Activated T-helper 1 cell treated with anti-CD3 and anti-CD28 coated beads, Interleukin-12 subunit alpha, Interleukin-12 subunit beta, Interleukin-2, Interleukin-4 antibody, amounts not matched to agents 30 ng/mL and 10 ng/mL and 1 ng/mL, durations not matched to agents 14 hours and 24 hours and 36 hours (primary cell): ENCODE data around the gene NDFIP2. TPM values are rescaled to one million over a fixed set of nuclear protein-coding genes. Genes with fewer than 3 reads are reported as not detected.

Experiments used
- DNase-seq: peaks from one replicate; pipeline ENCODE4 v3.0.0; 2021; ENCODE audit warnings: low spot score
- H3K27ac Mint-ChIP-seq: one replicate; pipeline ENCODE4 v1.8.0; 2021; ENCODE audit warnings: mild to moderate bottlenecking, mixed read lengths
- H3K27me3 Mint-ChIP-seq: one replicate; pipeline ENCODE4 v1.8.0; 2022; ENCODE audit warnings: mild to moderate bottlenecking, moderate library complexity, mixed read lengths; ENCODE audit not compliant: insufficient read depth
- H3K36me3 Mint-ChIP-seq: one replicate; pipeline ENCODE4 v1.8.0; 2021; ENCODE audit warnings: low read depth, mixed read lengths
- H3K4me1 Mint-ChIP-seq: one replicate; pipeline ENCODE4 v1.8.0; 2021; ENCODE audit warnings: low read depth, mixed read lengths
- H3K4me3 Mint-ChIP-seq: one replicate; pipeline ENCODE4 v1.8.0; 2021; ENCODE audit warnings: mild to moderate bottlenecking, moderate library complexity, mixed read lengths
- H3K9me3 Mint-ChIP-seq: one replicate; pipeline ENCODE4 v1.8.0; 2021; ENCODE audit warnings: mixed read lengths
- intact Hi-C: fragments of 100-400 bp; cut with micrococcal nuclease; formaldehyde crosslinking; loops from one replicate; pipeline ENCODE4 v1.15.1; 2024
- total RNA-seq: library from RNA; stranded (reverse); gene quantifications from 2 replicates; pipeline ENCODE4 v1.2.3, GENCODE V29; 2022

Gene NDFIP2
- 250 and 276 TPM in 2 replicates for total RNA-seq

DNA sequence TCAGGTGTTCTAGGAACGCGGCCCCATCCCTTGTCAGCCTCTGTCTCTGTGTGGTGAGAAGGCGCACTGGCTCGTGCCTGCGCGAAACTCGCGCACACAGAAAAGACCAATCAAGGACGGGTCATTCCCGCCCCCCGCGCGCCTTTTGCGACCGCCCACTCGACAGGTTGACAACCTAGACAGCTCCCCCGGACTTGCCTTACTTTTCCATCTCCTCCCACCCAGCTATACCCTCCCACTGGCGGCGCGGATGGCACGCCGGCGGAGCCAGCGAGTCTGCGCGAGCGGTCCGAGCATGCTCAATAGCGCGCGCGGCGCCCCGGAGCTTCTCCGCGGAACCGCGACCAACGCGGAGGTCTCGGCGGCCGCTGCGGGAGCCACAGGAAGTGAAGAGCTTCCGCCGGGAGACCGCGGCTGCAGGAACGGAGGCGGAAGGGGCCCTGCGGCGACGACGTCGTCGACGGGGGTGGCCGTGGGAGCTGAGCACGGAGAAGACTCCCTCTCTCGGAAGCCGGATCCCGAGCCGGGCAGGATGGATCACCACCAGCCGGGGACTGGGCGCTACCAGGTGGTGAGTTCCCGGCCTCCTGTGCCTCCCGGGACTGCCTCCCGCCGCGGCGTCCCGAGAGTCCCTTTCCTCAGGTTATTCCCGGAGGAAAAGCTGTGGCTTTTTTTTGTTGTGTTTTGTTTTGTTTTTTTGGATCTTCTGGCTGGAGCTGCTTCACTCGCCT, at the start of gene NDFIP2:
NDFIP2 (plus strand) TSS at position 202 of the 731 bp plus-strand sequence; CDS start at position 251, 49 bp downstream.
- H3K36me3 Mint-ChIP-seq: peaks cover 38% of the 10 kb centered on the region
- peak; percentile 89 for DNase-seq
- peak within 1 kb of the TSS; percentile 90 for H3K4me3 Mint-ChIP-seq
- peaks cover 4% of the 10 kb centered on the region for H3K27me3 Mint-ChIP-seq
- H3K9me3 Mint-ChIP-seq: no peaks in the 10 kb centered on the region
- H3K27ac Mint-ChIP-seq: peak within 1 kb of the TSS; percentile 95
- peaks cover 76% of the 10 kb centered on the region for H3K4me1 Mint-ChIP-seq
- intact Hi-C loops: loop anchor here (1.0 to 10.0 kb wide), 11 partner anchors 11 to 286 kb away; partner anchors contain the start of gene RBM26

GRCh38 chr13:79432086-79432485, 48.9 kb upstream of the NDFIP2 start:
- DNase-seq: no peak
- peaks cover 60% of the 10 kb centered on the region for H3K4me1 Mint-ChIP-seq
- intact Hi-C loops: no loop called here
- H3K27me3 Mint-ChIP-seq: no peaks in the 10 kb centered on the region
- peaks cover 8% of the 10 kb centered on the region for H3K9me3 Mint-ChIP-seq
- peaks cover 15% of the 10 kb centered on the region for H3K36me3 Mint-ChIP-seq
- no peak overlapping the region for H3K4me3 Mint-ChIP-seq
- no peak overlapping the region for H3K27ac Mint-ChIP-seq

DNA sequence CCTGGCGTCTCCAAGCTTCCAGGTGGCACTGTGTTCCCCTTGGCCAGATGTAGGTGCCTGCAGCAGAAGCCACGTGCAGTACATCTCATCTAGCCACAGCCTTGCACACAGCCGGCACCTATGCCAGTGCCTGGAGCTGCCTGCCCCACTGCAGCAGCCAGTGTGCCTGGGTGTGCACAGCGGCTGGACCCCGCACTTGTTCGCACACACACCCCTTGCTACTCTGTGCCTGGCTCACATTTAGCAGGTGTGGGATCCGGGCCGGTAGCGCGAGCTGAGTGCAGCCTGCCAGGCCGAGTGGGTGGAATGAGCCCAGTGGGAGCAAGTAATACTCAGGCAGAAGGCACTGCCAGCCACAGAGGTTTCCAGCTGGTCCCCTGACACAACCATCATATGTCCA, 48.0 kb upstream of the NDFIP2 start:
- H3K27me3 Mint-ChIP-seq: no peaks in the 10 kb centered on the region
- H3K4me1 Mint-ChIP-seq: peaks cover 52% of the 10 kb centered on the region
- H3K4me3 Mint-ChIP-seq: no peak overlapping the region
- H3K9me3 Mint-ChIP-seq: peaks cover 8% of the 10 kb centered on the region
- no peak overlapping the region for H3K27ac Mint-ChIP-seq
- H3K36me3 Mint-ChIP-seq: peaks cover 14% of the 10 kb centered on the region
- DNase-seq: no peak
- intact Hi-C loops: no loop called here

DNA sequence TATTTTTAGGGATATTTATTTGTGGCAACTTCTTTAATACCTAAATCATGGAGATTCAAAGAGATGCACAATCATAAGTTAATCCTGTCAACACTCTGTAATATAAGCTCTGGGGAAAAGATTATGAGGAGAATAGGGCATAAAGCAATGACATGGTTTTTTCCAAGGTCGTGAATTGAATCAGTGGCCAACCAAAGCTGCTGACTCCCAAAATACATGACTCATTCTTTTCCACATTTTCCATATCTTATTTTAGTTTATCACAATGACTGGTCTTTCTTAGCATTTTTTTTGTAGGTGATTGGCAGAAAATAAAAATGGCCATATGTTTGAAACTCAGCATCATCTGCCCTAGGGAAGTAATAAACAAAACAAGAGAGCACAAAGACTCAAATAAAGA, 46.4 kb upstream of the NDFIP2 start:
- Mint-ChIP-seq H3K4me3 (no peak overlapping the region), H3K4me1 (peaks cover 37% of the 10 kb centered on the region), H3K27me3 (no peaks in the 10 kb centered on the region), H3K36me3 (peaks cover 13% of the 10 kb centered on the region), H3K27ac (peak overlapping the region; percentile 41), H3K9me3 (peaks cover 8% of the 10 kb centered on the region)
- intact Hi-C loops: loop anchor here (1.0 kb wide), 1 partner anchor 17 kb away; no protein-coding TSS in a partner anchor
- no peak for DNase-seq

- DNase-seq: no peak
- intact Hi-C loops: loop anchor here (1.0 kb wide), 1 partner anchor 11 kb away; no protein-coding TSS in a partner anchor
- H3K4me1 Mint-ChIP-seq: peaks cover 33% of the 10 kb centered on the region
- peaks cover 12% of the 10 kb centered on the region for H3K36me3 Mint-ChIP-seq
- no peaks in the 10 kb centered on the region for H3K27me3 Mint-ChIP-seq
- H3K27ac Mint-ChIP-seq: no peak overlapping the region
- H3K4me3 Mint-ChIP-seq: no peak overlapping the region
- peaks cover 7% of the 10 kb centered on the region for H3K9me3 Mint-ChIP-seq
Observed at GRCh38 chr13:79435561-79435990, 45.4 kb upstream of the NDFIP2 start.

DNA sequence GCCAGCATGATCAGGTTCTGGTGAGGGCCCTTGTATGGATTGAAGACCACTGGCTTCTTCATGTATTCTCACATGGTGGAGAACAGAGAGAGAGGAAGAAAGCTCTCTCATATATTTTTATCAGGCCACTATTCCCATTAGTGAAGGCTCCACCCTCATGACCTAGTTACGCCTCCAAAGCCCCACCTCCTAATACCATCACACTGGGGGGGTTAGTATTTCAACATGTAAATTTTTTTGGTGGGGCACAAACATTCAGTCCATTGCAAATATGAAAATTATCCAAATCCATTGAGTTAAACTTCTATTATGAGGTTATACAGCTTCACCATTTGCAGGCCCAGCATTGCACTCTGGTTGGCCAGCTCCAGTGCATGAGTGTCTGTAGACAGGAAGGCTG, 41.7 kb upstream of the NDFIP2 start:
- peaks cover 17% of the 10 kb centered on the region for H3K4me1 Mint-ChIP-seq
- no peak for DNase-seq
- intact Hi-C loops: no loop called here
- no peak overlapping the region for H3K27ac Mint-ChIP-seq
- peaks cover 3% of the 10 kb centered on the region for H3K36me3 Mint-ChIP-seq
- H3K9me3 Mint-ChIP-seq: no peaks in the 10 kb centered on the region
- H3K27me3 Mint-ChIP-seq: no peaks in the 10 kb centered on the region
- no peak overlapping the region for H3K4me3 Mint-ChIP-seq

DNA sequence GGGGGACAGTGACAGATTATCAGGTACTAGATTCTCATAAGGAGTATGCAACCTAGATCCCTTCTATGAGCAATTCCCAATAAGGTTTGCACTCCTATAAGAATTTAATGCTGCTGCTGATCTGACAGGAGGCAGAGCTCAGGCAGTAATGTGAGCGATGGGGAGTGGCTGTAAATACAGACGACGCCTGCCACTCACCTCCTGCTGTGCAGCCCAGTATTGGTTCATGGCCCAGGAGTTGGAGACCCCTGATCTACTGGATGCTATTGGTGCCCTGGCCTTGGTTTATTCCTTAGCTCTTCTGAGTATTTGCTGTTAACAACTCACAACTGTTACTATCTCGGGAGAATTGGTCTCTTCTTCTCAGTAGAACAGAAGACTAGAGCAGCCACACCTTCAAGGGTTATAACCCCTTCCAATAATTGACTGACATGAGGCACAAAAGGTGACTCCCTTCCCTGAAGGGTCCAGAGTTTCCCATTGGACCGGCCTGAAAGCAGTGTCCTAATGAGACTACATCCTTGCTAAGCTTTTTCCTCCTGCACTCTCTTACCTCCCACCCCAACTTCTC, 39.9 kb upstream of the NDFIP2 start:
- Mint-ChIP-seq H3K4me1 (peaks cover 10% of the 10 kb centered on the region), H3K27me3 (no peaks in the 10 kb centered on the region), H3K27ac (no peak overlapping the region), H3K9me3 (no peaks in the 10 kb centered on the region), H3K4me3 (no peak overlapping the region), H3K36me3 (no peaks in the 10 kb centered on the region)
- no peak for DNase-seq
- intact Hi-C loops: no loop called here

DNA sequence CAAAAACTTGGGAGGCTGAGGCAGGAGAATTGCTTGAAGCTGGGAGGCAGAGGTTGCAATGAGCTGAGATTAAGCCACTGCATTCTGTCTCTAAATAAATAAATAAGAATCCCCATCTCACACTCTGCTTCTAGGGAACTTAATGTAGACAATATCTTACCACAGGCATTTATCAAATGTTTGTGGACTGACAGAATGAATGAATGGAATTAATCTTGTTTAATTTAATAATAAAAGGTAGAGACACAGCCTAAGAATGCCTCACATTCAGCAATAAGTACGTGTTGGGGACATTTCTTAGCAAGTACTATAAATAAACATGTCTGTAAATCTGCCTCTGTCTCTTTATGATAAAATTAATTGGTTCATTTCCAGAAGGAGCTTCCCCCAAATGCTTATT, 38.7 kb upstream of the NDFIP2 start:
- no peaks in the 10 kb centered on the region for H3K36me3 Mint-ChIP-seq
- intact Hi-C loops: no loop called here
- no peaks in the 10 kb centered on the region for H3K9me3 Mint-ChIP-seq
- no peak for DNase-seq
- no peak overlapping the region for H3K27ac Mint-ChIP-seq
- H3K4me3 Mint-ChIP-seq: no peak overlapping the region
- H3K4me1 Mint-ChIP-seq: peaks cover 19% of the 10 kb centered on the region
- no peaks in the 10 kb centered on the region for H3K27me3 Mint-ChIP-seq

DNA sequence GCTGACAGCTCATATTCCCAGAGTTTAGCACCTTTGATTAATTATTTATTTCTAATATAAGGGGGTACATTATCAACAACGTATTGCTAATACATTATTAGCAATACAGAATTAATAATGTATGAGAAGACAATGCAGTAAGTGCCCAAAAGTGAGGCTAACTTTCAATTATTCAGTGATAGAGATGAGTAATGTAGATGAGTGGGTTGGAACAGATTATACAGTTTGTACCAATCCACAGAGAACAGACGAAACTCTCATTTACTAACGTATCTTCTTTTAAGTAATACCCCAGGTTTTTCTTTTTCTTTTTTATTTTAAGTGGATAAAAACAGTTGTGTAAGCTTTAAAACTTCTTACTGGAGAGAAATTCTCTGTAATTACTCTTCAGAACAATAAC, 38.2 kb upstream of the NDFIP2 start:
- DNase-seq: no peak
- Mint-ChIP-seq H3K4me1 (peaks cover 24% of the 10 kb centered on the region), H3K9me3 (no peaks in the 10 kb centered on the region), H3K27ac (no peak overlapping the region), H3K27me3 (no peaks in the 10 kb centered on the region), H3K4me3 (no peak overlapping the region), H3K36me3 (peaks cover 3% of the 10 kb centered on the region)
- intact Hi-C loops: no loop called here

DNA sequence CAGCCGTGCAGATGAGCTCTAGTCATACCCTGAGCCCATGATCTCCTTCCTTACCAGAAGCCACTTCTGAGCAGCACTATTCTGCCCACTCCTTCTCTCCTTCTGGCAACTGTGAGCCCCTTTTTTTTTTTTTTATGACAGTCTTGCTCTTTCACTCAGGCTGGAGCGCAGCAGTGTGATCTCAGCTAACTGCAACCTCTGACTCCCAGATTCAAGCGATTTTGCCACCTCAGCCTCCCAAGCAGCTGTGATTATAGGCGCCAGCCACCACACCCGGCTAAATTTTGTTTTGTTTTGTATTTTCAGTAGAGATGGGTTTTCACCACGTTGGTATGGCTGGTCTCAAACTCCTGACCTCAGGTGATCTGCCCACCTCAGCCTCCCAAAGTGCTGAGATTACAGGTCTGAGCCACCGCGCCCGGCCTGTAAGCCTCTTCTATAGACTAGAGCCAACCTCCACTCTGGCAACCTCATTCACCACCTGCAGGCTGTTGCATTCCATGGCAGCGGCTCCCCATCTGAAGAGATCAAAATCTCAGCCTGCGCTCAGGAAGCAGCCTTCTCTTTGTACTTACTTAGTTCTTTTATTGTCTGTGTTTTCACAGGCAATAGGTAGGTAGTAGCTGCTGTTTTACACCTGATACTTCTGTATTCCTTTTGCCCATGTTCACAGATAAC, 34.8 kb upstream of the NDFIP2 start:
- H3K27ac Mint-ChIP-seq: peak overlapping the region; percentile 78
- peaks cover 8% of the 10 kb centered on the region for H3K9me3 Mint-ChIP-seq
- peak overlapping the region; percentile 23 for H3K4me3 Mint-ChIP-seq
- H3K27me3 Mint-ChIP-seq: no peaks in the 10 kb centered on the region
- peaks cover 56% of the 10 kb centered on the region for H3K4me1 Mint-ChIP-seq
- no peak for DNase-seq
- H3K36me3 Mint-ChIP-seq: peaks cover 9% of the 10 kb centered on the region
- intact Hi-C loops: loop anchor here (1.0 kb wide), 1 partner anchor 11 kb away; no protein-coding TSS in a partner anchor

DNA sequence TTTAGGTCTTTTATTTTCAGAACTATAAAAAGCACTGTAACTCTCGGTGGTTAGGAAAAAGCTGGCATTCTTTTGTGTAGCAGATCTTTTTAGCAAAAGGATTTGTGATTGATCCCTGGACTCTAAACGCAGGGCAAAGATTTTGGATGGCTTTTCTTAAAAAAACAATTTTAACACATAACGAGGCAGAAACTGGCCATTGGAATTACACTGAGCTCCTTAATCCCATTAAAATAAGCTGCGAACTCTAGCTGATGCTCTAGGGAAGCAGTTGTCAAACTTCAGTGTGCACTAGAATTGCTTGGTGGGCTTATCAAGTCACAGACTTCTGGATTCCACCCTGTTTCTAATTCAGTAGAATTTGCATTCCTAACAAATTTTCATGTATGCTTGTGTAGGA, 33.8 kb upstream of the NDFIP2 start:
- Mint-ChIP-seq H3K9me3 (peaks cover 8% of the 10 kb centered on the region), H3K36me3 (peaks cover 9% of the 10 kb centered on the region), H3K4me3 (no peak overlapping the region), H3K27me3 (no peaks in the 10 kb centered on the region), H3K27ac (peak overlapping the region; percentile 69), H3K4me1 (peaks cover 66% of the 10 kb centered on the region)
- intact Hi-C loops: no loop called here
- DNase-seq: no peak

- DNase-seq: no peak
- H3K36me3 Mint-ChIP-seq: peaks cover 11% of the 10 kb centered on the region
- peaks cover 72% of the 10 kb centered on the region for H3K4me1 Mint-ChIP-seq
- H3K27me3 Mint-ChIP-seq: no peaks in the 10 kb centered on the region
- intact Hi-C loops: no loop called here
- H3K9me3 Mint-ChIP-seq: peaks cover 11% of the 10 kb centered on the region
- H3K4me3 Mint-ChIP-seq: no peak overlapping the region
- peak overlapping the region; percentile 69 for H3K27ac Mint-ChIP-seq
Observed at GRCh38 chr13:79447741-79448140, 33.2 kb upstream of the NDFIP2 start.

DNA sequence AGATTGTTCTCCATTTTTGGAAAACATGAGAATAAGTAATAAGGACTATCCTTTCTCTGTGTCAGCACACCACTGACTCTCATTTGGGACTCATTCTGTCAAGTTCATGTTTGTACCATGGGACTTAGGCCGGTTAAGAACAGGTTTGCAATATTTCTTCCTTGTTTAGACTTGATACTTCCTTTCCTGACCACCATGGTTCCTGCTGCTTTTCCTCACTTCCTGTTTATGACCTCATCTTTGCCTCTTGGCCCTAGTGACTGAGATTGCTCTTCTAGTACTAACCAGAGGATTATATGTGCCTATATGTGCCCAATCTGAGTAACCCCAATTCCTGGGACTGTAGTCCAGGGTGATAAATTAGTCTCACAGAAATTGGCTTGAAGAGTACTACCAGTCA, 32.5 kb upstream of the NDFIP2 start:
- Mint-ChIP-seq H3K27ac (peak overlapping the region; percentile 37), H3K4me3 (peak overlapping the region; percentile 0), H3K27me3 (no peaks in the 10 kb centered on the region), H3K9me3 (peaks cover 11% of the 10 kb centered on the region), H3K4me1 (peaks cover 79% of the 10 kb centered on the region), H3K36me3 (peaks cover 11% of the 10 kb centered on the region)
- DNase-seq: no peak
- intact Hi-C loops: no loop called here
